ENCODE measurements around the gene CNTNAP2.

The CNTNAP2 gene

DNA sequence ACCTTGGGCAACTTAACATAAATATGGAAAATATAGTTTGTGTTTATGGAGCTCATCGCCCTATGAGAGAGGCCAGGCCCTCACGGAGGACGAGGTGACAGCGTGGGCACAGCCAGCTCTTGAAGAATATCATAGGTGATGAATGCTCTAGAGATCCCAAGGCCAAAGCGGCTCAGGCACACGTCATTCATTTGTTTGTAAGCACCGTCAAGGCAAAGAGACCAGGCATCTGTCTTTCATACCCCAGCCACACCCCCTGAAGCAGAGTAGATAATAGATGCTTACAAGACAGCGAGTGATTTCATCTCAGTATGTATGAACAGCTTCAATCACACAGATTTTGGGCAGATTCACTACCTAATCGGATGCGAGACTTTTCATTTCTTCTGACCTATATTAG is 2231.9 kb downstream of the CNTNAP2 start:
- no peak for DNase-seq (ENCODE audit: low read depth)

DNA sequence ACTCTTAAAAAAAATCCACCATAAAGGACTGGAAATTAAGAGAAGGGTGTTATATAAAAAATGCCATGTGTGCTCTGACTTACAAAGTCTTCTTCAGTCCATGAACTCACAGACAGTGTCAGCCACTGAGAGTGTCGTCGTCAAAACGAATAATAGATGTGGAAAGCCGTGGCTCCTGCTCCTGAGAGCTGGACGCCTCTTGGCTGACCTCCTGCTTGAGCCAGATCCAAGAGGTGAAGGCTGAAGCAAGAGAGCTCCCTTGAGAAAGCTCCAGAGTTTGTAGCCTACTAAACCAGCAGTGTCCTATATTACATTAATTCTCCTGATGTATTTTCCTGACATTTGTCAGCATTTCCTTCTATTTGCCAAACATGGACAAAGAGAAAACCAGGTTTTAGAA is 2239.7 kb downstream of the CNTNAP2 start:
- no peak for DNase-seq (ENCODE audit: low read depth)

DNA sequence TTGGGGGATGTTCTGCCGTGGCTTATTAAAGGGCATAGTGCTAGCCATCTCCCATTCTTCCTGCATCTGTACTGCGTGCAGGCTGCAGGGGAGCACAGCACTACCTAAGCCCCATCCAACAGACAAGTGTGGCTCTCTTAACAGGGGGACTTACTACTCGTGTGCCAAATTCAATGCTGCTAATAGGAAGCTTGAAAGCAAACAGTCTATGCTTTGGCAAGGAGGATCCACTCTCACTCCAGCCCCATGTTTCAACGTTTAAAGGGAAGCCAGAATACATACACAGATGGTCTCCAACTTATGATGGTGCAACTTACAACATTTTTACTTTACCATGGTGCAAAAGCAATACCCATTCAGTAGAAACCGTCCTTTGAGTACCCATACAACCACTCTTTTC is 2245.9 kb downstream of the CNTNAP2 start:
- no peak for DNase-seq (ENCODE audit: low read depth)

DNA sequence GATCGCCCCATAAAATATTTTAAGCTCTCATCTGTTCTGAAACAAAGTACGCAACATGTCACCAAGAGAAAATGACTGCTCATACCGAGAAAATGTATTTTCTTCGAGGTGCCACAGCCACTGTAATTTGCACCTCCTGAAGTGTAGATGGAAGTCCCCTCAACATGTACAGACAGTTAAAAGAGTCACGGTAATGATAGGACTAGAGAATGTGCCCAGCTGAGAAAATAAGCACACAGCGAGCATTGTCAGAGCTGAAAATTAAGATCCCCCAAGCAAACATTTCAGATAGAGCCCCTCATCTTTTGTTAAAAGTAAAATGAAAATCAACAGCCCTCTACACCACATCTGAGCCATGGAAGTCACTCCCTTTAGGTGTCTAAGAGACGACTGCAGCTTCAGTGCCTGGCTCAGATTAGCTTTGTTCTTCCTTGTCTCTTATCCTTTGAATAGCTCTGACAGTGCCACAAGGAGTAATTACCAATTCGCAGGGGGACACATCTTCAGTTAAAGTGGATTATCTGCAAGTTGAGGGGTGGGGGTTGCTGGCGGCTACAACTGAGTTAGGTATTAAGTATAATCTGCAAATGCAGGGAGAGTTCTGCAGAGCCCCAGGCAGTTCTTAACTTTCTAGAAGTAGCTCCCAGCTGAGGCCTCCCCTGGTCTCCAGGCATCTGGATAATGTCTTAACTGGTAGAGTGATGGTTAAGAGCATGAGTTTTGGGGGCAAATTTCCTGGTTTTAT is 2251.3 kb downstream of the CNTNAP2 start:
- DNase-seq (ENCODE audit: low read depth), result no peak

DNA sequence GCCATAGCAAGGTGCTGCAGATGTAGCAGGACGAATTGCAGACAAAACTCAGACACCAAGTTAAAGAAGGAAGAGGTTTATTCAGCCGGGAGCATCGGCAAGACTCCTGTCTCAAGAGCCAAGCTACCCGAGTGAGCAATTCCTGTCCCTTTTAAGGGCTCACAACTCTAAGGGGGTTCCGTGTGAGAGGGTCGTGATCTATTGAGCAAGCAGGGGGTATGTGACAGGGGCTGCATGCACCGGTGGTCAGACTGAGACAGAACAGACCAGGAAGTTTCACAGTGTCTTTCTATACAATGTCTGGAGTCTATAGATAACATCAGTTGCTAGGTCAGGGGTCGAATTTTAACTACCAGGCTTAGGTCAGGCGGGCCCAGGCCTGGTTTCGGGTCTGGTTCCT is 2252.0 kb downstream of the CNTNAP2 start:
- no peak for DNase-seq (ENCODE audit: low read depth)

DNA sequence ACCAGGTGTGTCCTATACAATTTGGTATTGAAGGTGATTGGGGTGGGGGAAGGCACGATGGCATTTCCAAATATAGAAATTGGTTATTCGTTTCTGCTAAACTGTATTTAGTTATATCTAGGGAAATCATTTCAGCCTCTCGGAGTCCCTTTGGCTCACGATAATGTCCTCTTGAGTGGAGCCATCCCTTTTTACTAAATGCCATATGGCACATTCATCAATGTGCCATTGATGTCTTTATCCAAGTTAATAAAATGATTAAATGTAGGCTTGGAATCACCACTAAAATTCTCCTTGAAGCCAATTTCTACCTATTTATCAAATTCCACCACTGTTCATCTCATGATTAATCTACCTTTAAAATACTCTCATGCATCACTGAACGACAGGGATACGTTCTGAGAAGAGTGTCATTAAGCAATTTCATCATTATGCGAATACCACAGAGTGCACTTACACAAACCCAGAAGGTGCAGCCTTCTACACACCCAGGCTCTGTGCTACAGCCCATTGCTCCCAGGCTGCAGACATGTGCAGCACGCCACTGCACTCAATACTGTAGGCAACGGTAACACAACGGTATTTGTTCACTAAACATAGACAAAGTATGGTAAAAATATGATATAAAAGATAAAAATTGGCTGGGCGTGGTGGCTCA is 2254.8 kb downstream of the CNTNAP2 start:
- no peak for DNase-seq (ENCODE audit: low read depth)

DNA sequence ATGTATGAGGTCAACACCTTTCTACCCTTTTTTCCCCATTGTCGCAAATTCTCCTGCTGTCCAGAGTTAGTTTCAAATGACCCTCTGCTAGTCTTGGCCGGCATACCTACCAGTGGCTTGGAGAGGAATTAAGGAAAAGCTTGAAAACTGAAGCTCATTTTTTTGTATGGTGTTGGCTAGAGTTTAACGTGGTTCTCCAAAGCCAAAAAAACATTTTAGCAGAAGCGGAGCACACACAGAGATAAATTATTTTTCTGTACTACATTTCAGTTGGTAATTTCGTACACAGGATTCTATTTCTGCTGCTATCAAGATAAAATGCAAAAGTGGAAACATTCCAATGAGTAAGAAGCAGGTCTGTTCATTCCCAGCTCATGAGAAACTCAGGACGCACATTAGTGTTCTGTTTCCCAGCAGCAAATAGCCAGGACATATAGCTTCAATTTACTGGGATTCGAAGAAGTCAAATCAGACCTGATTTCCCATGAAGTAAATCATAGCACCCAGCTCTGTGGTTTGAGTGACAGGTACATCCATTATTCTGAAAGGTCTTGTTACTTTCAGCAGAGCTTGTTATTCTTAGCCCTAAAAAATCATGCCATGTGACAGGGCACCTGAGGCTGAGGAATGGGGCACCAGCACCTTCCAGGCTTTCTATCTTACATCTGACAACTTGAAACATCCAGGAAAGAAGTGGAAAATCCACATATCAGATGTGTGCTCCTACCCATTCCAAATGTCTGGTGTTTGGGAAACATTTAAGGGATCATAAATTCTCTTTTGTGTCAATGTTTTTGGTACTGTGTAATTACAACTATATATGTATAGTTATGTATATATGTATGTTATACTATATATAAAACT is 2258.0 kb downstream of the CNTNAP2 start:
- no peak for DNase-seq (ENCODE audit: low read depth)

DNA sequence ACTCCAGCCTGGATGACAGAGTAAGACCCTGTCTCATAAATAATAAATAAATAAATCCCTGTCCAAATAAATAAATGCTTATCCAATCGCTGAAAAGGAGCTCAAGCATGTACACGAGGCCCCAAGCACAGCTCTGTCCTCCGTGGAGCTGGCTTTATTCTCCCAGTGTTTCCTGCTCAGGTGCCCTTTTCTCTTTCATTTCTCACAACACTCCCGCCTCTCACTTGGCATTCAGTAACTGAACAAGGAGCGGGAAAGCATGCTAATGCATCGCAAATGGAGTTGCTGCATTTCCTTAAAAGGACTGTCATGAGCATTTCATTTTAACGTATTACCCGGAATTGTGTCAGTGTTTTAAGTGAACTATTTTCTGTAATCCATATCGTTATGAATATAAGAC is 2263.1 kb downstream of the CNTNAP2 start:
- DNase-seq (ENCODE audit: low read depth), result no peak

DNA sequence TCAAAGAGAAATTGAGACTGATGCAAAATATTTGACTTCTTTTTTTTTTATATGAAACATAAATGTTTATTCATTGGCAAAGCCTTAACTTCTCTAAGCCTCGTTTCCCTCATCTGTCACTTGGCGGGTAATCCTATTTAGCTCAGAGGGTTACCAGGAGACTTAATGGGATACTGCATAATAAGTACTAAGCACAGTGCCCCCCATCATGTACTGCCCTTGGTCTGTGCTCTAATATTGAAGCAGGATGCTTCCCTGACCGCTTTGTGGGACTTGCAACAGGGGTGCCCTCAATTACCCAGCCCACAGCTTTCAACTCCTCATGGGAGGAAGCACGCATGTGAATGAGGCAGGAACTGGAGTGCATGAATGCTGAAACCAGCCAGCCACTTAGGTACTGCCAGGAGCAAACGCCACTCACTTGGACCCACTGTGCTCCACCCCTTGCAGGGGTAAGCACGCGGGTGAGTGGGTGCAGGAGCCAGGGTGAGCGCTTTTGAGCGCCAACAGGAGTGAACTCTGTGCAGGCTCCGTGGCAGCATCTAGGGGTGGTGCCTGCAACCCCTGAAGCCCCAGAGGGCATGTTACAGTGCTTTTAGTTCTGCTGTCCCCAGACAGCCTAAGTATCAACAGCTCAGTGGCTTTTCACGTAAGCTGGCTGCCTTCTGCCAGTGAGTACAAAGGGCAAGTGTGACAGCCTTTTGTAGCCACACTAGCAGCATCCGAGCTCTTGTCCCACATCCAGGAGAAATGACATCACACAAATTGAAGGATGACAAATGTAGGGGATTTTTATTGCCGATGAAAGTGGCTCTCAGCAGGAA is 2264.2 kb downstream of the CNTNAP2 start:
- DNase-seq (ENCODE audit: low read depth), result no peak

DNA sequence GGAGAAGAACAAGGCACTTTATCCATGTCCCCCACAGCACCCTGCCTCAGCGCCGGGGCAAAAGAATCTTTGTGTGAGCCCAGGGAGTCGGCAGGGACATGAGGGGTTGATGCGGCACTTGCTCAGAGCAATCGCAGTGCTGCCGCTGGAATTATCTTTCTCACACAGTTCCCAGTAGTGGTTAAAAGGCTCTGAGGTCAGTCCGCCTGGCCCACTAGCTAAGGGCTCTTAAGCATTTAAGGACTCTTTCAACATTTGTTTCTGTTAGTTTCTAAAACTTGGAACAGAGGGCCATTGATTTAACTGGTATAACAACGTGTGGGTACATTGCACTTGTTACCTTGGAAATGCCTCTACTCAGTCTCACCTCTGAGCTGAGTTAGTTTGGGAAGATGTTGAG is 2266.0 kb downstream of the CNTNAP2 start:
- DNase-seq (ENCODE audit: low read depth), result no peak

DNA sequence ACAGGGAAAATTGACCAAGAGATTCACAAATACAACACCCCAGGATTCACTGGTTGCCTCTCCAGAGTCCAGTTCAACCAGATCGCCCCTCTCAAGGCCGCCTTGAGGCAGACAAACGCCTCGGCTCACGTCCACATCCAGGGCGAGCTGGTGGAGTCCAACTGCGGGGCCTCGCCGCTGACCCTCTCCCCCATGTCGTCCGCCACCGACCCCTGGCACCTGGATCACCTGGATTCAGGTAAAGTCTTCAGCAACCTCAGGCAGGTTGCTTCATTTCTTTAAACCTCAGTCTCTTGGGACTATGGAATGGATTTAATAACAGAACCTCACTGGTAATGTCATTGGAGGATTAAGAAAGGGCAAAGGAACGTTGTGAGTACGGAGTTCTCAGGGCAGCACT is 2267.1 kb downstream of the CNTNAP2 start:
- no peak for DNase-seq (ENCODE audit: low read depth)

DNA sequence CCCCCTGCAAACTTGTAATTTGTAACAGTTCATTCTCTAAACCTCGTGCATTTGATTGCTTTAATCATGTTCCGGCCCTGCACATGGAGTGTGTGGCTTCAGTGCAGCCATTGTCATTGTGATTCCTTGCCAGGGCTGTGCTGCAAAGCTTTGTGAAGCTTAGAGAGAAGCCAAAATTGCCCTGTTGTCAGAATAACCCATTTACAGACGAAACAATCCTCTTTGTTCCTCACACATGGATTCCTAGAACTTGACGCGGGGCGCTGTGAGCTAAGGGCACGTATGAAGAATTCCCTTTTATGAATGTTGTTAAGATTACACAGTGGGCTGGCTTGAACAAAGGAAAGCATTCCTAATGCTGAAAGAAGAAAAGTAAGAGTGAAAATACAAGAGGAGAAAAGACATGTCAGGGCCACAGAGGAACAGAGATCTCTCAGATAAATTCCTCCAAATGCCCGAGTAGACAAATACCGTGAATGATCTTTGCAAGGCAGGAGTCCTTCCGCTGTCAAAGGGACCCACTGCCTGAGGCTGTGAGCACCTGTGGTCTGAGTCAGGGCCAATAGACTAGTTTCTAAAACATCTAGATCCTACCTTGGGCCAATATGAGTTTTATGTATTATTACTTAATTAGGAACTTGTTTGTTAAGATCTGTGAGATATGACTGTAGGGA is 2268.5 kb downstream of the CNTNAP2 start:
- no peak for DNase-seq (ENCODE audit: low read depth)

DNA sequence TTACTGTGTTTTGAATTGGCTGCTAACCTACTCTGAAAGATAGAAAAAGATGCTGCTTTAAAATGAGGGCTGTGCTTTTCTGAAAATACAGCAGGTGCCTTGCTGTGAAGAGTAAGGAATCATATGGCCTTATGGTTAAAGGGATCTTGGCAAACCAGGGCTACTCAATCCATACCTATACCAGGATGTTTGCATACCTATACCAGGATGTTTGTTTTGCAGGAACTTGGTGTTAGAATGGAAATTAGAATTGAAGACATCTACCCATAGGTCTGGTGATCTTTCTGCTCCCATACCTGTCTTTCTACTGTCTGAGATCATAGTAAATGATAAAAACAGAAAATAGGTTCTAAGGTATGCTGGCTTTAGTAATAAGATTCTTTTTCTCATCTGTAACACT is 2273.8 kb downstream of the CNTNAP2 start:
- no peak for DNase-seq (ENCODE audit: low read depth)

DNA sequence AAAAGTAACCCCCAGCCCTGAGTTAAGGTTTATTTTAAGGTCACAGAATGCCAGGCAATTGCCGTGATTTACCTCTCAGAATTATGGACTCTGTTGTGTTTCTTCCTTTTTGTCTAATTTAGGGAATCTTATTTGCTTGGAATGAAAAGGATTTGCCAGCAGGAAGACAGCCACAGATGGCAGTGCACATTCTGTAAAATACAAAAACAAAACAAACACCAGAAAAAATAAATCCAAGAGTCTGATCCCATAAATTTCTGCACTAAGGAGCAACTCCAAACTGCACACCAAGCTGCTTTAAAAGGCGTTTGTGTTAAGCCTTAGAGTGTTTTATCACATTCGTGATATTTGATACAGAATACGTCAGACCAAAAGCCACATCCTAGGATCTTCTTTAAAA is 2275.0 kb downstream of the CNTNAP2 start:
- no peak for DNase-seq (ENCODE audit: low read depth)

DNA sequence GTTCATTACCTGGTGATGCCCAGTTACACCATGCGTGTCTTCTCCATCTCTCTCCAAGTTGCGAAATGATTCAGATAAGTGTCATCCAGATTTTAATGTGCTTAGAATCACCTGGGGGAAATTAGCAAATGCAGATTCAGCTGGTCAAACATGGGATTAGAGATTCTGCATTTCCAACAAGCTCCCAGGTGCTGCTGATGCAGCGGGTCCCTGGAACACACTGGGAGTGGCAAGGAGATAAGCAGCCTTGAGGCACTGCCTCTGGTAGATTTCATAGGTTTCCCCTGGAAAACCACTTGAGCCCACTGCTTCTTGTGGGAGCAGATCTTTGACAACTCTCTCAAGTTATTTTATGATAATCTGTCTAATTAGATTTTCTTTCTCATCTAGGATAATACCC is 2278.0 kb downstream of the CNTNAP2 start:
- DNase-seq (ENCODE audit: low read depth), result no peak

DNA sequence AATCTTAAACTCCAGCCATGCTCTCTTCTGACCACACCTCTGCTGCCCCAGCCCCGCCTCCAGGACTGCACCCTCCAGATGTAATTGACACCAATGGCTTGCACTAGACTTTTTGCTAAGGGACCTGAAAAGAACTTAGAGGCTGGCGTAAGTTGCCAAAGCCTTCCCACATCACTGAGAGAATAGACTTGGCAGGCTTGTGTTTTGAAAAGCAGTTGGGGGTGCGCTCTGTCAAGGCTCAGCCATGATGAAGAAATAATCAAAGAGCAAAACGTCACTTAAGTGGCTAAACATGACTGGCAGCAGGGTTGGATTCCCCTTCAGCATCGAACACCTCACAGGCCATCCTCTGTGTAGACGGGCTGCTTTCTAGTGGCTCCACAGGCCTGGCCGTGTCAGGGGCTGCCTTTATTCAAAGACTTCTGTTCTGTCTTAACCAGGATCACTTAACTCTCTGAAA is 2278.8 kb downstream of the CNTNAP2 start:
- DNase-seq (ENCODE audit: low read depth), result no peak

DNA sequence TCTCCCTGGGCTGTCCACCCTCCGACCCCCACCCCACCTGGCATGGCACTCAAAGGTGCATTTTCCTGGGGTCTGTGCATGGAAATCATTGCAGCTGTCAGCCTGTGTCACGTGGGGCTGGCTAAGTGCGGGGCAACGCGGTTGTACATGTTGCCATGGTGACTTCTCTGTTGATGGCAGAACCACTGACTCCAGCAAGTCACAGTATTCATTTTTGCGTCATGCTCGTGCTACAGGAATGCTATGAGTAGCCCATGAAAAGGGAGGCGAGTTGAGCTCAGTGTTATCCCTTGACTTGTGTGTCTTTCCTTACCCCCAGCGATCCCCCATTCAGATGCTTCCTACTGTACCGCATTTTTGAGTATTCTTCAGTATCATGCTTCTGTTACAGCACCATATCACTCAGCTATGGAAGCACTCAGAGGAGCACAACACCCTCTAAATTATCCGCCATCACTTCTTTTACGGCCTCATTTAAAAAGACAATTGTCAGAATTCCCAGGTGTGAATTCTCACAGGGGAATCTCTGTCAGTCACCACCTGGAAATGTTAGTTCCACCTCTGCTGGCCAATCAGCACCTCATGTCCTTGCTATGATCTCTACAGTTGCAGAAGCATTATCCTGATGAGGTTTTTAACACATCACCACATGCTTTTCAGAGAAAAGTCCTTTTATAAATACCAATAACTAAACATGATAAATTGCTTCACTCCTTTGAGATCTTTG is 2279.6 kb downstream of the CNTNAP2 start:
- no peak for DNase-seq (ENCODE audit: low read depth)

DNA sequence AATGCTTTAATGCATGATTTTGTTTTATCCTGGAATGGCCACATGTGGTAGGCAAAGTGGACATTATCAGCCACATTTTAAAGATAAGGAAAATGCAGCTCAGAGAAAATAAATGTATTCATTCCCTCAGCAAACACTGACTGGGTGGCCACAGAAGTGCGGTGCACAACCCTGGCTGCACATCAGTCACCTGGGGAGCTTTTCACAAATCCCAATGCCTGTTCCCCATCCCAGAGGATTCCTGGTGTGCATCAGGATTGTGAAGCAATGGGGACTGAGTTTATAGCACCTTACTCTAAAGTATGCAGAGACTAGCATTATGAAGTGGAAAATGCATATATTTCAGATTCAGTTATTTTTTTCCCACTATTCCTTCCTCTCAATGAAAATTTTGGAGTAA is 2280.5 kb downstream of the CNTNAP2 start:
- no peak for DNase-seq (ENCODE audit: low read depth)

DNA sequence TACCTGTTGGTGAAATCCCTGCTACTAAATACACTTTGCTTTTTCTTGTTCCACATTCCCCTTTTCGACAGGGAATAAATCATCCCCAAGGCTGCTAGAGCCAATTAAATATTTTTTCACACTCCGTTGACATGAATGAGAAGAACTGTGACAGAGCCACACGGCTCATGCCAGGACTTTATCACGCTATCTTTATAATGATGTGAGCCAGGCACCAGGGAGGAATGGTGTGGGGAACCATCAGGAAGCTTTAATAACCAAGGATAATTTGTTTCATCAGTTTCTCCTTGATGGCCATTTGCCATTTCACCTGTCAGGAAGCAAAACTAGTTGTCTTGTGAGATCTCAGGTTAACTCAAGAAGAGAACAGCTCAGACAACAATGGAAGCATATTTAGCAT is 2280.9 kb downstream of the CNTNAP2 start:
- DNase-seq (ENCODE audit: low read depth), result no peak

DNA sequence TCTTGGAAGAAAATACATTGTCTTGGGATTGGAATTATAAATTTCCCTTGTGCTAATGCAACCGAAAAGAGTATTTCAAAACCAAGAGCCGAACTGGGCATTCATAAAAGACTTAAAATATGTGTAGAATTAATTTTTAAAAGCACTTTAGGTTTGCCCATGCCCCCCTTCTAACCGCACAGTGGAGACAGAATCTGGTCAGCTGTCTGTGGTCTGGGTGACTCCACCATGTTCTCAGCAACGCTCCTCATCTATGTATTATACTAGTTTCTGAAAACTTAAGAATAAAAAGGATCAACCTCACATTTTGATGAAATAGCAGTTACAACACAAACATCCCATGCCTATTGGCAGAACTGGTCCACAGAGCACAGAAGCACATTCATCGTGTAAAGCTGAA is 2281.4 kb downstream of the CNTNAP2 start:
- no peak for DNase-seq (ENCODE audit: low read depth)

DNA sequence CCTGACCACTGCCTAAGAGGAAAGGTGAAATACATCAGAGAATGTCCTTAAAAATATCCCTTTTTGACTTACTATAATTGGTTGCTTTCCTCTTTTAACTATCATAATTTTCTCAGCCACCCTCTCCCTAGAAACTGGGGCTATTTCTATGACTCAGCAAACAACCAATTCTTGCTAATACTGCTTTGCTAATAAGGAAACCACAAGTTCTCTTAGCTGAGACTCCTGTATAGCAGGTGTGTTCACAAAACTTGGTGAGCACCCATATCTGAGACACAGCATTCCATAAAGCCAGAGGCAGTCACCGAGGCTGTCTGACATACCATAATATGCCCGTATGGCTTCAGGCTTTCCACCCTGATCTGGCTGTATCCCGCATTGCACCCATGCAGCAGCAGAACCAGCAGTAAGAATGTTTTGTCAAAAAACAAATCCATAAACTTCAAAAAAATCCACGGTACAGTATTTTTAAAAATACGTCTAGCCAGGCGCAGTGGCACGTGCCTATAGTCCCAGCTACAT is 2282.3 kb downstream of the CNTNAP2 start:
- DNase-seq (ENCODE audit: low read depth), result no peak
